ENCODE data around the gene IRX1.

Gene IRX1

GRCh38 chr5:3595006-3595961 lies at the start of gene IRX1:
Gene IRX1 (plus strand): TSS chr5:3595832. CDS start chr5:3596106, 274 bp downstream.
- no peak within 1 kb of the TSS for H3K4me3 ChIP-seq (ENCODE audit: low read depth, low read length)
- TF ChIP-seq CTCF (IDR thresholded peaks at IDR 0.05; ENCODE audit: borderline replicate concordance, insufficient read depth, low read depth, low read length) = no peak

GRCh38 chr5:3546028-3546427 lies 49.6 kb upstream of the IRX1 start:
- no peak for TF ChIP-seq CTCF (IDR thresholded peaks at IDR 0.05; ENCODE audit: borderline replicate concordance, insufficient read depth, low read depth, low read length)
- no peak overlapping the region for H3K4me3 ChIP-seq (ENCODE audit: low read depth, low read length)

GRCh38 chr5:3564116-3564515 lies 31.5 kb upstream of the IRX1 start:
- TF ChIP-seq CTCF (IDR thresholded peaks at IDR 0.05; ENCODE audit: borderline replicate concordance, insufficient read depth, low read depth, low read length) = no peak
- H3K4me3 ChIP-seq (ENCODE audit: low read depth, low read length) = no peak overlapping the region

- no peak for TF ChIP-seq CTCF (IDR thresholded peaks at IDR 0.05; ENCODE audit: borderline replicate concordance, insufficient read depth, low read depth, low read length)
- H3K4me3 ChIP-seq (ENCODE audit: low read depth, low read length) = no peak overlapping the region
Measured at GRCh38 chr5:3564827-3565518, 30.7 kb upstream of the IRX1 start.

- no peak for TF ChIP-seq CTCF (IDR thresholded peaks at IDR 0.05; ENCODE audit: borderline replicate concordance, insufficient read depth, low read depth, low read length)
- no peak overlapping the region for H3K4me3 ChIP-seq (ENCODE audit: low read depth, low read length)
Measured at GRCh38 chr5:3584724-3585531, 10.7 kb upstream of the IRX1 start.

GRCh38 chr5:3590161-3590966 lies 5.3 kb upstream of the IRX1 start:
- TF ChIP-seq CTCF (IDR thresholded peaks at IDR 0.05; ENCODE audit: borderline replicate concordance, insufficient read depth, low read depth, low read length) = no peak
- no peak overlapping the region for H3K4me3 ChIP-seq (ENCODE audit: low read depth, low read length)

Measured in GM12875 (cell line).